DMS114 treated with DMSO at 0.1 percent for 48 hours (cell line): ENCODE measurements around the gene SPATA45.
A peak's percentile ranks its signal among the peaks of the same experiment; 100 is the strongest.
"Not testable (repeated sequence)": the region's sequence is repeated elsewhere in the genome, so short reads cannot be mapped to it uniquely, and the experiment has no call there.

ENCODE experiments used
- DNase-seq: peaks from one replicate; lab custom pipeline; 2025; ENCODE audit not compliant: unreplicated experiment; lab: John Stamatoyannopoulos, UW

The SPATA45 gene

GRCh38 chr1:212847549-212847948 lies at the start of gene SPATA45:
Gene SPATA45 (minus strand): TSS chr1:212847649. CDS start chr1:212836149, 11,500 bp downstream.
- DNase-seq = no peak

- DNase-seq = no peak
Observed at GRCh38 chr1:212892108-212892507, 44.7 kb upstream of the SPATA45 start.

- DNase-seq = no peak
Observed at GRCh38 chr1:212884592-212884991, 37.1 kb upstream of the SPATA45 start.

- no peak for DNase-seq
Observed at GRCh38 chr1:212879947-212880690, 32.7 kb upstream of the SPATA45 start.

- no peak for DNase-seq
Observed at GRCh38 chr1:212878418-212878817, 31.0 kb upstream of the SPATA45 start.

- DNase-seq = no peak
Observed at GRCh38 chr1:212873518-212873917, 26.1 kb upstream of the SPATA45 start.

GRCh38 chr1:212871976-212872375 lies 24.5 kb upstream of the SPATA45 start:
- no peak for DNase-seq

GRCh38 chr1:212867192-212867591 lies 19.7 kb upstream of the SPATA45 start:
- DNase-seq = no peak

GRCh38 chr1:212864201-212864600 lies 16.8 kb upstream of the SPATA45 start:
- DNase-seq = no peak

- DNase-seq = not testable (repeated sequence)
Observed at GRCh38 chr1:212863345-212863744, 15.9 kb upstream of the SPATA45 start.

- DNase-seq = no peak
Observed at GRCh38 chr1:212862111-212862690, 14.8 kb upstream of the SPATA45 start.

- DNase-seq = no peak
Observed at GRCh38 chr1:212860713-212861581, 13.5 kb upstream of the SPATA45 start.

GRCh38 chr1:212858461-212859265 lies 11.2 kb upstream of the SPATA45 start:
- no peak for DNase-seq

GRCh38 chr1:212857992-212858460 lies 10.6 kb upstream of the SPATA45 start, which contains the start of gene FLVCR1:
Gene FLVCR1 (plus strand): TSS chr1:212858275. CDS start chr1:212858453, 178 bp downstream.
- DNase-seq = peak; percentile 93

GRCh38 chr1:212856755-212857154 lies 9.3 kb upstream of the SPATA45 start:
- no peak for DNase-seq

- DNase-seq = no peak
Observed at GRCh38 chr1:212853658-212854057, 6.2 kb upstream of the SPATA45 start.

- no peak for DNase-seq
Observed at GRCh38 chr1:212852105-212852688, 4.7 kb upstream of the SPATA45 start.

GRCh38 chr1:212844521-212844920 lies 2.9 kb downstream of the SPATA45 start:
- not testable (repeated sequence) for DNase-seq

- DNase-seq = no peak
Observed at GRCh38 chr1:212838145-212838544, 9.3 kb downstream of the SPATA45 start.
